SK-N-SH treated with all-trans-retinoic acid at 6 μM for 48 hours (cell line): ENCODE results near the gene SAAL1.

Source experiments
- ATAC-seq: fragments of 200-7000 bp; cut with Tn5 transposase; 3 replicates; pipeline ENCODE4 v1.9.1; 2020; ENCODE audit warnings: mild to moderate bottlenecking, moderate library complexity
- CSDC2 ChIP-seq: fragments of 250-450 bp; sonication (Bioruptor Pico); IDR thresholded peaks from 2 replicates; pipeline ENCODE4 v1.5.0; 2020; ENCODE audit warnings: mild to moderate bottlenecking, moderate library complexity
- ESRRG ChIP-seq: fragments of 250-450 bp; sonication (Bioruptor Pico); IDR thresholded peaks from 2 replicates; pipeline ENCODE4 v1.6.1; 2021; ENCODE audit warnings: mild to moderate bottlenecking
- GLIS3 ChIP-seq: fragments of 250-450 bp; sonication (Bioruptor Pico); IDR thresholded peaks from 2 replicates; pipeline ENCODE4 v1.5.0; 2020; ENCODE audit warnings: mild to moderate bottlenecking, moderate library complexity
- ISL1 ChIP-seq: fragments of 250-450 bp; sonication (Bioruptor Pico); IDR thresholded peaks from 2 replicates; pipeline ENCODE4 v2.1.2; 2022; ENCODE audit warnings: mild to moderate bottlenecking, moderate library complexity
- OSR1 ChIP-seq: fragments of 250-450 bp; sonication (Bioruptor Pico); IDR thresholded peaks from 2 replicates; pipeline ENCODE4 v1.8.0; 2022; ENCODE audit warnings: moderate library complexity, mild to moderate bottlenecking, inconsistent platforms
- PPARA ChIP-seq: fragments of 250-450 bp; sonication (Bioruptor Pico); IDR thresholded peaks from 2 replicates; pipeline ENCODE4 v1.5.0; 2020; ENCODE audit warnings: mild to moderate bottlenecking, borderline replicate concordance
- RARB ChIP-seq: fragments of 250-450 bp; sonication (Bioruptor Pico); IDR thresholded peaks from 2 replicates; pipeline ENCODE4 v1.8.0; 2021; ENCODE audit warnings: mild to moderate bottlenecking, moderate library complexity
- SNAI2 ChIP-seq: fragments of 250-450 bp; sonication (Bioruptor Pico); IDR thresholded peaks from 2 replicates; pipeline ENCODE4 v1.5.0; 2020; ENCODE audit warnings: mild to moderate bottlenecking, moderate library complexity
- TCF4 ChIP-seq: fragments of 250-450 bp; sonication (Bioruptor Pico); IDR thresholded peaks from 2 replicates; pipeline ENCODE4 v1.8.0; 2021; ENCODE audit warnings: mild to moderate bottlenecking, moderate library complexity, borderline replicate concordance
- TOX ChIP-seq: fragments of 250-450 bp; sonication (Bioruptor Pico); IDR thresholded peaks from 2 replicates; pipeline ENCODE4 v1.8.0; 2021; ENCODE audit warnings: mild to moderate bottlenecking, moderate library complexity, borderline replicate concordance
- ZC3H10 ChIP-seq: fragments of 250-450 bp; sonication (Bioruptor Pico); IDR thresholded peaks from 2 replicates; pipeline ENCODE4 v1.5.1; 2021; ENCODE audit warnings: mild to moderate bottlenecking, moderate library complexity
- ZFP3 ChIP-seq: fragments of 250-450 bp; sonication (Bioruptor Pico); IDR thresholded peaks from 2 replicates; pipeline ENCODE4 v1.5.0; 2020; ENCODE audit warnings: mild to moderate bottlenecking, moderate library complexity
- ZNF70 ChIP-seq: fragments of 450-650 bp; formaldehyde crosslinking; IDR thresholded peaks from 2 replicates; pipeline ENCODE4 v1.5.0; 2020; ENCODE audit warnings: mild to moderate bottlenecking, moderate library complexity
- ZNF8 ChIP-seq: fragments of 450-650 bp; formaldehyde crosslinking; IDR thresholded peaks from 2 replicates; pipeline ENCODE4 v1.5.0; 2020; ENCODE audit warnings: mild to moderate bottlenecking, moderate library complexity
- TF ChIP-seq, protein P1 (sequence below): fragments of 250-450 bp; sonication (Bioruptor Pico); IDR thresholded peaks from 2 replicates; pipeline ENCODE4 v1.8.0; 2021; ENCODE audit warnings: low read depth, mild to moderate bottlenecking, moderate library complexity, borderline replicate concordance
- TF ChIP-seq, protein P2 (sequence below): fragments of 250-450 bp; sonication (Bioruptor Pico); IDR thresholded peaks from 2 replicates; pipeline ENCODE4 v1.8.0; 2020; ENCODE audit warnings: mild to moderate bottlenecking, moderate library complexity, borderline replicate concordance
- TF ChIP-seq, protein P3 (sequence below): fragments of 250-450 bp; sonication (Bioruptor Pico); IDR thresholded peaks from 2 replicates; pipeline ENCODE4 v1.5.1; 2020; ENCODE audit warnings: low read depth, mild to moderate bottlenecking, moderate library complexity
- TF ChIP-seq, protein P4 (sequence below): fragments of 250-450 bp; sonication (Bioruptor Pico); IDR thresholded peaks from 2 replicates; pipeline ENCODE4 v1.5.0; 2020; ENCODE audit warnings: mild to moderate bottlenecking, moderate library complexity
- TF ChIP-seq, protein P5 (sequence below): fragments of 250-450 bp; sonication (Bioruptor Pico); IDR thresholded peaks from 2 replicates; pipeline ENCODE4 v1.5.1; 2021; ENCODE audit warnings: mild to moderate bottlenecking, moderate library complexity

Gene SAAL1

DNA sequence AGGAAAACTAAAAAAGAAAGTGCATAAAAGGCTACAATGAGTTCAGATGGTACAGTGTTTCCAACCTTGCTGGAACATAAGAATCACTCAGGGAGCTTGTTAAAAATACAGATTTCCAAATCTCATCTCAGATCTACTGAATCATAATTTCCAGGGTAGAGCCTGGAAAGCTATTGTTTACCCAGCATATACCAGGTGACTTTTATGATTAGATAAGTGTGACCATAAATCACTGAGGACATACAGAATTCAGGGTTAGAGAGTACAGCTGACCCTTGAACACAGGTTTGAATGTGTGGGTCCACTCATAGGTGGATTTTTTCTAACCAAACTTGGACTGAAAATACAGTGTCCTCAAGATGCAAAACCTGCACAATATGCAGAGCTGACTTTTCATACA is 11.9 kb downstream of the SAAL1 start:
- TF ChIP-seq, protein P1, sequence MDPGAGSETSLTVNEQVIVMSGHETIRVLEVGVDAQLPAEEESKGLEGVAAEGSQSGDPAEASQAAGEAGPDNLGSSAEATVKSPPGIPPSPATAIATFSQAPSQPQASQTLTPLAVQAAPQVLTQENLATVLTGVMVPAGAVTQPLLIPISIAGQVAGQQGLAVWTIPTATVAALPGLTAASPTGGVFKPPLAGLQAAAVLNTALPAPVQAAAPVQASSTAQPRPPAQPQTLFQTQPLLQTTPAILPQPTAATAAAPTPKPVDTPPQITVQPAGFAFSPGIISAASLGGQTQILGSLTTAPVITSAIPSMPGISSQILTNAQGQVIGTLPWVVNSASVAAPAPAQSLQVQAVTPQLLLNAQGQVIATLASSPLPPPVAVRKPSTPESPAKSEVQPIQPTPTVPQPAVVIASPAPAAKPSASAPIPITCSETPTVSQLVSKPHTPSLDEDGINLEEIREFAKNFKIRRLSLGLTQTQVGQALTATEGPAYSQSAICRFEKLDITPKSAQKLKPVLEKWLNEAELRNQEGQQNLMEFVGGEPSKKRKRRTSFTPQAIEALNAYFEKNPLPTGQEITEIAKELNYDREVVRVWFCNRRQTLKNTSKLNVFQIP (CRISPR knock-in tag), result no peak
- TF ChIP-seq GLIS3 (CRISPR knock-in tag) (no peak), ZFP3 (CRISPR knock-in tag) (no peak), ZNF70 (CRISPR knock-in tag) (no peak), CSDC2 (CRISPR knock-in tag) (no peak), ESRRG (CRISPR knock-in tag) (no peak), ZC3H10 (CRISPR knock-in tag) (no peak), OSR1 (CRISPR knock-in tag) (no peak), SNAI2 (CRISPR knock-in tag) (no peak), TOX (CRISPR knock-in tag) (no peak), ISL1 (no peak), RARB (CRISPR knock-in tag) (no peak), ZNF8 (no peak)
- TF ChIP-seq, protein P2, sequence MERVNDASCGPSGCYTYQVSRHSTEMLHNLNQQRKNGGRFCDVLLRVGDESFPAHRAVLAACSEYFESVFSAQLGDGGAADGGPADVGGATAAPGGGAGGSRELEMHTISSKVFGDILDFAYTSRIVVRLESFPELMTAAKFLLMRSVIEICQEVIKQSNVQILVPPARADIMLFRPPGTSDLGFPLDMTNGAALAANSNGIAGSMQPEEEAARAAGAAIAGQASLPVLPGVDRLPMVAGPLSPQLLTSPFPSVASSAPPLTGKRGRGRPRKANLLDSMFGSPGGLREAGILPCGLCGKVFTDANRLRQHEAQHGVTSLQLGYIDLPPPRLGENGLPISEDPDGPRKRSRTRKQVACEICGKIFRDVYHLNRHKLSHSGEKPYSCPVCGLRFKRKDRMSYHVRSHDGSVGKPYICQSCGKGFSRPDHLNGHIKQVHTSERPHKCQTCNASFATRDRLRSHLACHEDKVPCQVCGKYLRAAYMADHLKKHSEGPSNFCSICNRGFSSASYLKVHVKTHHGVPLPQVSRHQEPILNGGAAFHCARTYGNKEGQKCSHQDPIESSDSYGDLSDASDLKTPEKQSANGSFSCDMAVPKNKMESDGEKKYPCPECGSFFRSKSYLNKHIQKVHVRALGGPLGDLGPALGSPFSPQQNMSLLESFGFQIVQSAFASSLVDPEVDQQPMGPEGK (CRISPR knock-in tag), result no peak
- TF ChIP-seq, protein P3, sequence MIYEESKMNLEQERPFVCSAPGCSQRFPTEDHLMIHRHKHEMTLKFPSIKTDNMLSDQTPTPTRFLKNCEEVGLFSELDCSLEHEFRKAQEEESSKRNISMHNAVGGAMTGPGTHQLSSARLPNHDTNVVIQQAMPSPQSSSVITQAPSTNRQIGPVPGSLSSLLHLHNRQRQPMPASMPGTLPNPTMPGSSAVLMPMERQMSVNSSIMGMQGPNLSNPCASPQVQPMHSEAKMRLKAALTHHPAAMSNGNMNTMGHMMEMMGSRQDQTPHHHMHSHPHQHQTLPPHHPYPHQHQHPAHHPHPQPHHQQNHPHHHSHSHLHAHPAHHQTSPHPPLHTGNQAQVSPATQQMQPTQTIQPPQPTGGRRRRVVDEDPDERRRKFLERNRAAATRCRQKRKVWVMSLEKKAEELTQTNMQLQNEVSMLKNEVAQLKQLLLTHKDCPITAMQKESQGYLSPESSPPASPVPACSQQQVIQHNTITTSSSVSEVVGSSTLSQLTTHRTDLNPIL (CRISPR knock-in tag), result no peak
- TF ChIP-seq, protein P4, sequence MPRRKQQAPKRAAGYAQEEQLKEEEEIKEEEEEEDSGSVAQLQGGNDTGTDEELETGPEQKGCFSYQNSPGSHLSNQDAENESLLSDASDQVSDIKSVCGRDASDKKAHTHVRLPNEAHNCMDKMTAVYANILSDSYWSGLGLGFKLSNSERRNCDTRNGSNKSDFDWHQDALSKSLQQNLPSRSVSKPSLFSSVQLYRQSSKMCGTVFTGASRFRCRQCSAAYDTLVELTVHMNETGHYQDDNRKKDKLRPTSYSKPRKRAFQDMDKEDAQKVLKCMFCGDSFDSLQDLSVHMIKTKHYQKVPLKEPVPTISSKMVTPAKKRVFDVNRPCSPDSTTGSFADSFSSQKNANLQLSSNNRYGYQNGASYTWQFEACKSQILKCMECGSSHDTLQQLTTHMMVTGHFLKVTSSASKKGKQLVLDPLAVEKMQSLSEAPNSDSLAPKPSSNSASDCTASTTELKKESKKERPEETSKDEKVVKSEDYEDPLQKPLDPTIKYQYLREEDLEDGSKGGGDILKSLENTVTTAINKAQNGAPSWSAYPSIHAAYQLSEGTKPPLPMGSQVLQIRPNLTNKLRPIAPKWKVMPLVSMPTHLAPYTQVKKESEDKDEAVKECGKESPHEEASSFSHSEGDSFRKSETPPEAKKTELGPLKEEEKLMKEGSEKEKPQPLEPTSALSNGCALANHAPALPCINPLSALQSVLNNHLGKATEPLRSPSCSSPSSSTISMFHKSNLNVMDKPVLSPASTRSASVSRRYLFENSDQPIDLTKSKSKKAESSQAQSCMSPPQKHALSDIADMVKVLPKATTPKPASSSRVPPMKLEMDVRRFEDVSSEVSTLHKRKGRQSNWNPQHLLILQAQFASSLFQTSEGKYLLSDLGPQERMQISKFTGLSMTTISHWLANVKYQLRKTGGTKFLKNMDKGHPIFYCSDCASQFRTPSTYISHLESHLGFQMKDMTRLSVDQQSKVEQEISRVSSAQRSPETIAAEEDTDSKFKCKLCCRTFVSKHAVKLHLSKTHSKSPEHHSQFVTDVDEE, result no peak
- ATAC-seq, result no peak

DNA sequence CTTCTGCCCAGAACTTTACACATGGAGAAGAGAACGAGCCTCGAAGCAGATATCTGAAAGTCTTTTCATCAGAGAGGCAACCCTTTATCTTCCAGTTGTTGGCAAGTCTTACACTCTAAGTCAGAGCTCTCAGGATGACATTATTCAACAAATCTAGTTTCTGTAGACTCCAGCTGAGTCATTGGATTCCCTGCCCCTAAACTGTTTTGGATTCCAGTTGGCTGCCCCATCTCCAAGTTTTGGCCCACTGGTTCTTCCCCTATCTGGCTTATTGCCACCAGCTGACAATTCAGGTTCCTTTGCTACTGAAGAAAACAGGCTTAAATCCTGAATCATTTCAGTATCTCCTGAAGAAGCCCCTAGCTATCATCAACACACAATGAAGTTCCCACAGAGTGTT is 14.2 kb downstream of the SAAL1 start:
- TF ChIP-seq OSR1 (CRISPR knock-in tag), result no peak
- TF ChIP-seq ZC3H10 (CRISPR knock-in tag), result no peak
- no peak for TF ChIP-seq ESRRG (CRISPR knock-in tag)
- TF ChIP-seq CSDC2 (CRISPR knock-in tag), result no peak
- TF ChIP-seq TCF4, result no peak
- no peak for TF ChIP-seq ZNF8
- no peak for TF ChIP-seq ZFP3 (CRISPR knock-in tag)
- TF ChIP-seq PPARA (CRISPR knock-in tag), result no peak
- TF ChIP-seq, protein P2 (CRISPR knock-in tag), result no peak
- no peak for TF ChIP-seq ISL1
- TF ChIP-seq, protein P5, sequence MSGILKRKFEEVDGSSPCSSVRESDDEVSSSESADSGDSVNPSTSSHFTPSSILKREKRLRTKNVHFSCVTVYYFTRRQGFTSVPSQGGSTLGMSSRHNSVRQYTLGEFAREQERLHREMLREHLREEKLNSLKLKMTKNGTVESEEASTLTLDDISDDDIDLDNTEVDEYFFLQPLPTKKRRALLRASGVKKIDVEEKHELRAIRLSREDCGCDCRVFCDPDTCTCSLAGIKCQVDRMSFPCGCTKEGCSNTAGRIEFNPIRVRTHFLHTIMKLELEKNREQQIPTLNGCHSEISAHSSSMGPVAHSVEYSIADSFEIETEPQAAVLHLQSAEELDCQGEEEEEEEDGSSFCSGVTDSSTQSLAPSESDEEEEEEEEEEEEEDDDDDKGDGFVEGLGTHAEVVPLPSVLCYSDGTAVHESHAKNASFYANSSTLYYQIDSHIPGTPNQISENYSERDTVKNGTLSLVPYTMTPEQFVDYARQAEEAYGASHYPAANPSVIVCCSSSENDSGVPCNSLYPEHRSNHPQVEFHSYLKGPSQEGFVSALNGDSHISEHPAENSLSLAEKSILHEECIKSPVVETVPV (CRISPR knock-in tag), result no peak
- TF ChIP-seq, protein P3 (CRISPR knock-in tag), result no peak
- no peak for ATAC-seq
